Endothelial cell (in vitro differentiated cells): ENCODE data around the gene NELFB. TPM values are rescaled to one million over a fixed set of nuclear protein-coding genes. Genes with fewer than 3 reads are reported as not detected.

Source experiments
- DNase-seq: peaks from one replicate; pipeline ENCODE4 v3.0.0; 2021; ENCODE audit warnings: low spot score
- H3K27ac Mint-ChIP-seq: one replicate; pipeline ENCODE4 v1.8.0; 2021; ENCODE audit warnings: mixed read lengths, inconsistent platforms; ENCODE audit not compliant: unreplicated experiment
- H3K27me3 Mint-ChIP-seq: one replicate; pipeline ENCODE4 v1.8.0; 2021; ENCODE audit warnings: mild to moderate bottlenecking, moderate library complexity, mixed read lengths, inconsistent platforms; ENCODE audit not compliant: unreplicated experiment
- H3K36me3 Mint-ChIP-seq: one replicate; pipeline ENCODE4 v1.8.0; 2021; ENCODE audit warnings: mild to moderate bottlenecking, low read depth, mixed read lengths, inconsistent platforms; ENCODE audit not compliant: unreplicated experiment
- H3K4me1 Mint-ChIP-seq: one replicate; pipeline ENCODE4 v1.8.0; 2021; ENCODE audit warnings: mild to moderate bottlenecking, mixed read lengths, inconsistent platforms; ENCODE audit not compliant: unreplicated experiment
- H3K4me3 Mint-ChIP-seq: one replicate; pipeline ENCODE4 v1.8.0; 2021; ENCODE audit warnings: mild to moderate bottlenecking, mixed read lengths, inconsistent platforms; ENCODE audit not compliant: unreplicated experiment
- H3K9me3 Mint-ChIP-seq: one replicate; pipeline ENCODE4 v1.8.0; 2021; ENCODE audit warnings: mixed read lengths, inconsistent platforms; ENCODE audit not compliant: unreplicated experiment
- CTCF ChIP-seq: fragments of 200-600 bp; sonication (generic); IDR thresholded peaks from one replicate; pipeline ENCODE4 v1.5.0; 2021; ENCODE audit warnings: antibody characterized with exemption; ENCODE audit not compliant: unreplicated experiment
- total RNA-seq: library from RNA; stranded (reverse); fragmentation: NEBNext Ultra II Directional; extraction: Animal tissue kit (Norgen Biotek cat#: 25700); gene quantifications from one replicate; pipeline ENCODE4 v1.2.1, GENCODE V29; 2021; ENCODE audit not compliant: unreplicated experiment

NELFB gene
- total RNA-seq, 1 donor from 2014 or later: 65.6 TPM

GRCh38 chr9:137232510-137232909, 22.6 kb upstream of the NELFB start:
- no peaks in the 10 kb centered on the region for H3K4me1 Mint-ChIP-seq
- H3K27ac Mint-ChIP-seq: no peak overlapping the region
- no peak for DNase-seq
- H3K4me3 Mint-ChIP-seq: no peak overlapping the region
- no peaks in the 10 kb centered on the region for H3K9me3 Mint-ChIP-seq
- H3K27me3 Mint-ChIP-seq: no peaks in the 10 kb centered on the region
- no peak for TF ChIP-seq CTCF
- no peaks in the 10 kb centered on the region for H3K36me3 Mint-ChIP-seq

- TF ChIP-seq CTCF: no peak
- peaks cover 2% of the 10 kb centered on the region for H3K27me3 Mint-ChIP-seq
- no peak overlapping the region for H3K27ac Mint-ChIP-seq
- no peaks in the 10 kb centered on the region for H3K4me1 Mint-ChIP-seq
- no peaks in the 10 kb centered on the region for H3K9me3 Mint-ChIP-seq
- no peak for DNase-seq
- no peaks in the 10 kb centered on the region for H3K36me3 Mint-ChIP-seq
- no peak overlapping the region for H3K4me3 Mint-ChIP-seq
Observed at GRCh38 chr9:137233143-137233980, 21.8 kb upstream of the NELFB start.

GRCh38 chr9:137234055-137234697, 21.0 kb upstream of the NELFB start:
- H3K27me3 Mint-ChIP-seq: peaks cover 2% of the 10 kb centered on the region
- no peak for DNase-seq
- H3K36me3 Mint-ChIP-seq: peaks cover 3% of the 10 kb centered on the region
- no peaks in the 10 kb centered on the region for H3K4me1 Mint-ChIP-seq
- TF ChIP-seq CTCF: no peak
- no peak overlapping the region for H3K4me3 Mint-ChIP-seq
- no peaks in the 10 kb centered on the region for H3K9me3 Mint-ChIP-seq
- no peak overlapping the region for H3K27ac Mint-ChIP-seq

- no peak overlapping the region for H3K4me3 Mint-ChIP-seq
Observed at GRCh38 chr9:137234758-137235423, 20.2 kb upstream of the NELFB start.

More at GRCh38 chr9:137234758-137235423, 20.2 kb upstream of the NELFB start:
- Mint-ChIP-seq H3K4me1 (no peaks in the 10 kb centered on the region), H3K36me3 (peaks cover 3% of the 10 kb centered on the region), H3K27ac (no peak overlapping the region), H3K27me3 (peaks cover 4% of the 10 kb centered on the region), H3K9me3 (no peaks in the 10 kb centered on the region)
- TF ChIP-seq CTCF: no peak
- DNase-seq: no peak
